Gastrocnemius medialis (tissue), 4 donors: ENCODE measurements around the gene RAPGEF2.

Source experiments
- POLR2A ChIP-seq, 2 donors: fragments of 450-650 bp; IDR thresholded peaks; one replicate each; pipeline ENCODE4 v1.6.1; 2017; ENCODE audit warnings: antibody characterized with exemption in 2 of 2, mild to moderate bottlenecking in 2 of 2, moderate library complexity in 2 of 2
- TF ChIP-seq, protein P1 (sequence below), 5 experiments: fragments of 450-650 bp in 3 of 5; fragments of 200-600 bp in 2 of 5; sonication (generic) in 2 of 5; IDR thresholded peaks in 4 of 5; conservative IDR thresholded peaks in 1 of 5; 1 replicate in 4 of 5; 2 replicates in 1 of 5; pipeline ENCODE4 v1.5.1; 2016 to 2019; ENCODE audit warnings: antibody characterized with exemption in 5 of 5, mild to moderate bottlenecking in 3 of 5, moderate library complexity in 3 of 5

DNA sequence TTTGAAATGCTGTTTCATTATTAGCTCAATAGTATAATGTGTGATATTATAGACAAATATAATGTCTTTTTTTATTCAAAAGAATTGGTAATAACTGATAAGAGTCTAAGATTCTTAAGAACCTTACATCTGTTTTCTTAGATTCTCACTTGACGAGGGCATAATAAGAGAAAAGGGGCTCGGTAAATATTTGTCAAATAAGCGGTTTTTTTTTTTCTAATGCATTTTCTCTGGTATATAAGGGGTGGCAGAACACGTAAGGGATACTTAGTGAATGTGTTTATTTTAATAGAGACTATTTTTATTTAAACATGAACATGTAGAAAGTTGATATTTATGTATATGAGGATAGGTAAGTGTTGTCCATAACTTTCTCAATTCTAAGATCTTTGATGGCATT, 200.6 kb downstream of the RAPGEF2 start:
- TF ChIP-seq, protein P1, sequence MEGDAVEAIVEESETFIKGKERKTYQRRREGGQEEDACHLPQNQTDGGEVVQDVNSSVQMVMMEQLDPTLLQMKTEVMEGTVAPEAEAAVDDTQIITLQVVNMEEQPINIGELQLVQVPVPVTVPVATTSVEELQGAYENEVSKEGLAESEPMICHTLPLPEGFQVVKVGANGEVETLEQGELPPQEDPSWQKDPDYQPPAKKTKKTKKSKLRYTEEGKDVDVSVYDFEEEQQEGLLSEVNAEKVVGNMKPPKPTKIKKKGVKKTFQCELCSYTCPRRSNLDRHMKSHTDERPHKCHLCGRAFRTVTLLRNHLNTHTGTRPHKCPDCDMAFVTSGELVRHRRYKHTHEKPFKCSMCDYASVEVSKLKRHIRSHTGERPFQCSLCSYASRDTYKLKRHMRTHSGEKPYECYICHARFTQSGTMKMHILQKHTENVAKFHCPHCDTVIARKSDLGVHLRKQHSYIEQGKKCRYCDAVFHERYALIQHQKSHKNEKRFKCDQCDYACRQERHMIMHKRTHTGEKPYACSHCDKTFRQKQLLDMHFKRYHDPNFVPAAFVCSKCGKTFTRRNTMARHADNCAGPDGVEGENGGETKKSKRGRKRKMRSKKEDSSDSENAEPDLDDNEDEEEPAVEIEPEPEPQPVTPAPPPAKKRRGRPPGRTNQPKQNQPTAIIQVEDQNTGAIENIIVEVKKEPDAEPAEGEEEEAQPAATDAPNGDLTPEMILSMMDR (IDR thresholded peaks at IDR 0.05 in 4 of 5, conservative IDR thresholded peaks at IDR 0.05 in 1 of 5) = no peak
- no peak for TF ChIP-seq POLR2A (IDR thresholded peaks at IDR 0.05)
